ENCODE results near the gene SPEM2. TPM values are rescaled to one million over a fixed set of nuclear protein-coding genes. Genes with fewer than 3 reads are reported as not detected.

Gene SPEM2
- total RNA-seq, 1 experiment from 2014 or later = not detected

GRCh38 chr17:7425756-7426155 is 340 bp downstream of the SPEM2 start:
- Histone ChIP-seq H3K27ac (no peak overlapping the region), H3K27me3 (no peaks in the 10 kb centered on the region), H3K36me3 (no peaks in the 10 kb centered on the region), H3K9me3 (replicated peaks) (no peaks in the 10 kb centered on the region), H3K4me3 (no peak overlapping the region), H3K4me1 (no peaks in the 10 kb centered on the region)
- DNase-seq = no peak

- Histone ChIP-seq H3K27ac (no peak overlapping the region), H3K27me3 (no peaks in the 10 kb centered on the region), H3K9me3 (replicated peaks) (no peaks in the 10 kb centered on the region), H3K36me3 (no peaks in the 10 kb centered on the region), H3K4me3 (no peak overlapping the region), H3K4me1 (no peaks in the 10 kb centered on the region)
- DNase-seq = no peak
Measured at GRCh38 chr17:7426203-7426863, 917 bp downstream of the SPEM2 start.

GRCh38 chr17:7426896-7427489 is 1.6 kb downstream of the SPEM2 start:
- no peak overlapping the region for H3K4me3 ChIP-seq
- no peak overlapping the region for H3K27ac ChIP-seq
- H3K4me1 ChIP-seq = no peaks in the 10 kb centered on the region
- no peak for DNase-seq
- H3K27me3 ChIP-seq = no peaks in the 10 kb centered on the region
- H3K9me3 ChIP-seq (replicated peaks) = no peaks in the 10 kb centered on the region
- no peaks in the 10 kb centered on the region for H3K36me3 ChIP-seq

DNA sequence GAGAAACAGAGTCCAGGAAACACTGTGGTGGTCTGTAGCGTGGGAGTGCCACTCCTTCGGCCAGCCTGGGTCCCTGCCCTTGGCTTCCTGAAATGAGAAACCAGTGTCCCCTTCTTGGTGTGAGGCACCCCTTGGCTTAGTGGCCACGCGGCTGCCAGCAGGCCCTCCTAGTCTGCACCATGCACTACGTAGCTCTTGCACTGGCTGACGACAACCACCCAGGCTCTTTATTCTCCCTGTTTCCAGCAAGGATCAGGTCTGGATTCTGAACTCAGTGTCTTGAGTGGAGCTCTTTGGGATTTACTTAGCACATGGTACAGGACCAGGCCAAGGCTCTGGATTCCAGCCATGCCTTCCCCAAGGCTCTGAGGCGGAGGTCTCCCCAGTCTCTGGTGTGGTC is 2.1 kb downstream of the SPEM2 start:
- Histone ChIP-seq H3K27me3 (no peaks in the 10 kb centered on the region), H3K4me3 (no peak overlapping the region), H3K9me3 (replicated peaks) (no peaks in the 10 kb centered on the region), H3K27ac (no peak overlapping the region), H3K4me1 (no peaks in the 10 kb centered on the region), H3K36me3 (no peaks in the 10 kb centered on the region)
- no peak for DNase-seq

GRCh38 chr17:7428557-7428956 is 3.1 kb downstream of the SPEM2 start, which contains the start of gene SPEM3:
Gene SPEM3, plus strand, starts transcription at chr17:7428857. Its CDS starts 46 bp downstream, at chr17:7428903.
- no peaks in the 10 kb centered on the region for H3K27me3 ChIP-seq
- no peak within 1 kb of the TSS for H3K4me3 ChIP-seq

DNA sequence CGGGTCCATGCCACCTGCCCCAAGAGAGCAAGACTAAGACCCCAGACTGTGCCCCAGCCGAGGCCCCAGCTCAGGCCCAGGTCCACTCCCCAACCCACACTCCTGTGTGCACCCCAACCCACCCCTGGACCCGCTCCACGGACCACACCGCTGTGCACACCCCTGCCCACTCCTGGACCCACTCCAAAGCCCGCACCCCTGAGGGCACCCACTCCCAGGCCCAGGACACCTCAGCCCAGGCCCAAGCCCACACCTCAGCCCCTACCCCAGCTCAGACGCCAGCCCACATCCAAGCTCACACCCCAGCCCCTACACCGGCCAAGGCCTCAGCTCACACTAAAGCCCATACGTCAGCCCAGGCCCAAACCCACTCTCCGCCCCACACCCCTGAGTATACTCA is 4.3 kb downstream of the SPEM2 start:
- Histone ChIP-seq H3K9me3 (replicated peaks) (no peaks in the 10 kb centered on the region), H3K27me3 (no peaks in the 10 kb centered on the region), H3K4me1 (no peaks in the 10 kb centered on the region), H3K27ac (no peak overlapping the region), H3K4me3 (no peak overlapping the region), H3K36me3 (no peaks in the 10 kb centered on the region)
- no peak for DNase-seq

More at GRCh38 chr17:7428557-7428956, 3.1 kb downstream of the SPEM2 start, which contains the start of gene SPEM3:
- Histone ChIP-seq H3K27ac (no peak within 1 kb of the TSS), H3K36me3 (no peaks in the 10 kb centered on the region), H3K4me1 (no peaks in the 10 kb centered on the region), H3K9me3 (replicated peaks) (no peaks in the 10 kb centered on the region)
- no peak for DNase-seq

GRCh38 chr17:7431231-7431630 is 5.8 kb downstream of the SPEM2 start:
- no peaks in the 10 kb centered on the region for H3K27me3 ChIP-seq
- no peak overlapping the region for H3K27ac ChIP-seq
- no peaks in the 10 kb centered on the region for H3K9me3 ChIP-seq (replicated peaks)
- H3K36me3 ChIP-seq = no peaks in the 10 kb centered on the region
- DNase-seq = no peak
- no peak overlapping the region for H3K4me3 ChIP-seq
- H3K4me1 ChIP-seq = no peaks in the 10 kb centered on the region

GRCh38 chr17:7432296-7432695 is 6.9 kb downstream of the SPEM2 start:
- Histone ChIP-seq H3K27me3 (no peaks in the 10 kb centered on the region), H3K4me3 (no peak overlapping the region), H3K9me3 (replicated peaks) (no peaks in the 10 kb centered on the region), H3K4me1 (no peaks in the 10 kb centered on the region), H3K36me3 (no peaks in the 10 kb centered on the region), H3K27ac (no peak overlapping the region)
- DNase-seq = no peak

- no peaks in the 10 kb centered on the region for H3K9me3 ChIP-seq (replicated peaks)
- H3K36me3 ChIP-seq = no peaks in the 10 kb centered on the region
- H3K4me1 ChIP-seq = no peaks in the 10 kb centered on the region
- no peak for DNase-seq
- no peaks in the 10 kb centered on the region for H3K27me3 ChIP-seq
- H3K27ac ChIP-seq = no peak overlapping the region
- H3K4me3 ChIP-seq = no peak overlapping the region
Measured at GRCh38 chr17:7435676-7436555, 10.5 kb downstream of the SPEM2 start.

DNA sequence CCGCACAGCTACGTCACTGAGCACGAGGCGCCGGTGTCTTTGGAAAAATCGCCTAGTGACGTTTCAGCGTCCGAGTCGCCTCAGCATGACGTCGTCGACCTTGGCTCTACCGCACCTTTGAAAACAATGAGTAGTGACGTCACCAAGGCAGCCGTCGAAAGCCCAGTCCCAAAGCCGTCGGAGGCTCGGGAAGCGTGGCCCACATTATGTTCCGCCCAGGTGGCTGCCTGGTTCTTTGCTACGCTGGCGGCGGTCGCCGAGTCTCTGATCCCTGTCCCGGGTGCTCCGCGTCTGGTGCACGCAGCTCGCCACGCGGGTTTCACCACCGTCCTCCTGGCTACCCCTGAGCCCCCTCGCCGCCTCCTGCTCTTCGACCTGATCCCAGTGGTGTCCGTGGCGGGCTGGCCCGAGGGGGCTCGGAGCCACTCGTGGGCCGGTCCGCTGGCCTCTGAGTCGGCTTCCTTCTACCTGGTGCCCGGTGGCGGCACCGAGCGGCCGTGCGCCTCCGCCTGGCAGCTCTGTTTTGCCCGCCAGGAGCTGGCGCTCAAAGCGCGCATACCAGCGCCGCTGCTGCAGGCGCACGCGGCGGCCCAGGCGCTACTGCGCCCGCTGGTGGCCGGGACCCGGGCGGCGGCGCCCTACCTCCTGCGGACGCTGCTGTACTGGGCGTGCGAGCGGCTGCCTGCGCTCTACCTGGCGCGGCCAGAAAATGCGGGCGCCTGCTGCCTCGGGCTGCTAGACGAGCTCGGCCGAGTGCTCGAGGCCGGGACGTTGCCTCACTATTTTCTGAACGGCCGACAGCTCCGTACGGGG is 11.3 kb downstream of the SPEM2 start:
- Histone ChIP-seq H3K4me3 (no peak overlapping the region), H3K36me3 (no peaks in the 10 kb centered on the region), H3K4me1 (peaks cover 3% of the 10 kb centered on the region; the same call in 1 of the 2 replicates), H3K9me3 (replicated peaks) (no peaks in the 10 kb centered on the region), H3K27me3 (no peaks in the 10 kb centered on the region), H3K27ac (no peak overlapping the region)
- peak; percentile 17 to 36 for DNase-seq

DNA sequence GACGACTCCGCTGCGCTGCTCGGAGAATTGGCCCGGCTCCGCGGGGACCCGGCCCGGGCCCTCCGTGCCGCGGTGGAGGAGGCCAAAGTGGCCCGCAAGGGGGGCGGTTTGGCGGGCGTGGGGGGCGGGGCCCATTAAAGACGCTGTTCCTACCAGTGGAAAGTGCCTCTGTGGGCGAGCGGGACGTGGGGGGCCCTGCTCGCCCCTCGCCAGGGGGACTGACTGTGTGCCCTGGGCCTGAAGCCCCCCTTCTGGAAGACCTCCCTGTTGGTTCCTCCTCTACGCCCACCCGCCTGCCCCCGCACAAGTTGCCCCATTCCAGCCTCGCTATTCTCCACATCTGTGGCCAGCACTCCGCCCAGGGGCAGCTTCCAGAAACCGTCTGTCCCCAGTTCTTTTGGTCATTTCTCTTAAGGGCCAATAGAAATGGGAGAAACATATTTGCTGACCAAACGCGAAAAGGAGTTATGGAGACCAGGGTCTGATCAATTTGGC is 12.0 kb downstream of the SPEM2 start:
- DNase-seq = no peak
- Histone ChIP-seq H3K4me3 (no peak overlapping the region), H3K27ac (no peak overlapping the region), H3K4me1 (peaks cover 3% of the 10 kb centered on the region; the same call in 1 of the 2 replicates), H3K27me3 (no peaks in the 10 kb centered on the region), H3K36me3 (no peaks in the 10 kb centered on the region), H3K9me3 (replicated peaks) (no peaks in the 10 kb centered on the region)

GRCh38 chr17:7437950-7438614 is 12.7 kb downstream of the SPEM2 start:
- no peak overlapping the region for H3K4me3 ChIP-seq
- no peak for DNase-seq
- H3K4me1 ChIP-seq = peaks cover 3% of the 10 kb centered on the region; the same call in 1 of the 2 replicates
- no peaks in the 10 kb centered on the region for H3K27me3 ChIP-seq
- H3K36me3 ChIP-seq = no peaks in the 10 kb centered on the region
- no peaks in the 10 kb centered on the region for H3K9me3 ChIP-seq (replicated peaks)
- no peak overlapping the region for H3K27ac ChIP-seq

DNA sequence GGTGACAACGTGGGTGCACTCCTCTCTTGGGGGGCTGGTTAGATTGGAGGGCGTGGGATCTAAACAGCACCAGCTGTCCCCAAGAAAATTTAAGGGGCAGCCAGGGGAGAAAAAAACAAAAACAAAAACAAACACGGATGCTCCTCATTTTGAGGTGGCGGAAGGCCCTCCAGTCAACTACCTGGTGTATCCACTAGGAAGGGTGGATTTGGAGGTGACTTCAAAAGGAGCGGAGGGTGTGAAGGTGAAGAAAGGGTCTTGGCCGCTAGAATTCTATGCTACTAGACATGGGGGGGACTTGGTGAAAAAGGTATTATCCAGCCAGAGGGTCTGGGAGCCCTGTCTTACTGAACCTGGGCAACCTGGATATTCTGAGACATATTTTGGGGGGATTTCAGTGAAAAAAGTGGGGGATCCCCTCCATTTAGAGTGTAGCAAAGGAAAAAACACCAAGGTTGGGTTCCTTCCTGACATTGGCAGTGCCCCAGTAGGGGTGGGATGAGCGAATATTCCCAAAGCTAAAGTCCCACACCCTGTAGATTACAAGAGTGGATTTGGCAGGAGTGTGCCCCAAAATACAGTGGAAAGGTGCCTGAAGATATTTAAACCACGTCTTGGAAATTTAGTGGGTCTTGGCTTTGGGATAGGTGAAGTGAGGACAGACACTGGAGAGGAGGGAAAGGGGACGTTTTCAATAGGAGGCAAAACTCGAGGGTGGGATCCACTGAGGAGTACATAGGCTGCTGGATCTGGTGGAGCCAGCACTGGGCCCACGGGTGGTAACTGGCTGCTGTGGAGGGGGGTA is 13.4 kb downstream of the SPEM2 start:
- no peak overlapping the region for H3K27ac ChIP-seq

More for the DNA sequence above, 13.4 kb downstream of the SPEM2 start:
- no peak for DNase-seq
- no peaks in the 10 kb centered on the region for H3K27me3 ChIP-seq
- H3K4me1 ChIP-seq = peaks cover 7% of the 10 kb centered on the region
- H3K4me3 ChIP-seq = peak overlapping the region; percentile 71; the same call in 1 of the 2 replicates
- H3K36me3 ChIP-seq = no peaks in the 10 kb centered on the region
- H3K9me3 ChIP-seq (replicated peaks) = no peaks in the 10 kb centered on the region
